GM21515 (cell line): ENCODE results near the gene ADAMTS16.

ENCODE experiments used
- ATAC-seq: cut with Tn5 transposase; IDR thresholded peaks from one replicate; pipeline ENCODE4 v1.9.1; 2021; ENCODE audit not compliant: unreplicated experiment

Gene ADAMTS16

GRCh38 chr5:5276951-5277517 is 136.9 kb downstream of the ADAMTS16 start:
- no peak for ATAC-seq

DNA sequence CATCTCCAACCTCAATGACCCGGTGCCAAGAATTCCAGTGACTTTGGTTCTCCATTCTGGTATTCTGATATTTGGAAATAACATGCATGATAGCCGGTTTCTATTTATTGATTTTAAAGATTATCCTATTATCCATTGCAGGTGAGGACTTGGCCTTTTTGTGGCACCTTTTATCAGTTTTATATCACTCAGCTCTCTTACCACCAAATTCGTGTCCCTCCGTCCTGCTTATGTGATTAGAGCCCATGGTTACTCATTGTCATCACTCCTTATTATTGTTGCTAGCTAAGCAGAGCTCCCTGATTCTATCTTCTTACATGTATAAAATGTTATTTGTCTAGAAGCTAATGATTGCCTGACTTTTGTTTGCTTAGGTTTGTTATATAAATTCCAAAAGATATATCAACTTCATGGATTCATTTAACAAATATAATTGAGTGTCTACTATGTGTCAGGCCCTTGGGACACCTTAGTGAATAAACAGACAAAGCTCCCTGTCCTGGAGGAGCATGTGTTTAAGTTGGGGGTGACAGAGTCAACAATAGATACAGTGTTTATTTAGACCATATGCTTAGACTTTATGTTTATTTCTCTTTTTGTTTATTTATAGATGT is 138.2 kb downstream of the ADAMTS16 start:
- ATAC-seq: no peak

- ATAC-seq: no peak
These were observed 138.8 kb downstream of the ADAMTS16 start for GRCh38 chr5:5278815-5279381.

- no peak for ATAC-seq
These were observed 145.8 kb downstream of the ADAMTS16 start for GRCh38 chr5:5285906-5286305.

- no peak for ATAC-seq
These were observed 147.3 kb downstream of the ADAMTS16 start for GRCh38 chr5:5287419-5287818.

- ATAC-seq: no peak
These were observed 148.1 kb downstream of the ADAMTS16 start for GRCh38 chr5:5288201-5288600.

DNA sequence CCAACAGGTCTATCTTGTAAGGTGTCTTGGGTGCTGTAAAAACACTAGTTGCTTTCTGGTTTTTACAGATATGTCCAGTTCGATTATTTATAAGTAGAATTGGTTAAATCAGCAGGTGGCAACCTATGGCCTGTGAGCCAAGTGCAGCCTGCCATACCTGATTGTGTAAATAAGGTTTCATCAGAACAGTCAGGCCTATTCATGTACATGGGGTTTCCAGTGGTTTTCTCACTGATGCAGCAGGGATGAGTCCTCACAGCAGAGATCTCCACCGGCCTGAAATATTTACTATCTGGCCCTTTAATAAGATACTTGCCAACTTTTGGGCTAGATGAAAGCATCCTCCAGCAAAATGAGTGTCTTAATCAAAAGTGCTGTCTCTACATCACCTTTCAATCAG is 149.4 kb downstream of the ADAMTS16 start:
- ATAC-seq: no peak

DNA sequence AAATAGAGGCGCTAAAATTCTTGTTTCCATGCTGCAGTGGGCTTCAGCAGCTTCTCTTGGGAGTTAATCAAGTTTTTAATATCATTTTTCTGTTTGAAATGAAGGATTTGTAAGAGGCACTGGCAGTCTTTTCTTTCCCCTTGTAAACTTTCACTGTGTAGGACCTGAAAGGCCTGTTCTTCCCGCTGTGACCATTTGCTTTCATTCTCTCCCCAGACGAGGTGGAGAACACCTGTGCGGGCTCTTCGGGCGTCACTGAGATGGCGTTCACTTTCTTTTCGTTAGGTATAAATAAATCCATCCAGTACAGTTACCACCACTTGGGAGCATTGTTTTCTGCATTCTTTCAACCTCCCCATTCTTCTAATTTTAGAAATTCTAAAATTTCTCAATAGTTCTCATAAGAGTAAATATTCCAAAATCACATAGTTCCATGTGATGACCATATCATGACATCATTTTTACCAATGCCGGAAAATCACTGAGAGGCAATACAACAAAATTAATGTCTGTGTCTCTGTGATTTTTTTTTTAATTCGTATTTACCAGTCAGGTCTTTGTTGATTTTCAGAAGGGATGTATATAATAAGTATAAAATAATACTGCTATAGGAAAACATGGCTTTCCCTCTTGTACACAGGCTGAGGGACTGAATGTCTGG is 150.7 kb downstream of the ADAMTS16 start:
- no peak for ATAC-seq

- no peak for ATAC-seq
These were observed 151.2 kb downstream of the ADAMTS16 start for GRCh38 chr5:5291357-5291756.

GRCh38 chr5:5293029-5293428 is 152.9 kb downstream of the ADAMTS16 start:
- no peak for ATAC-seq

GRCh38 chr5:5294429-5294828 is 154.3 kb downstream of the ADAMTS16 start:
- no peak for ATAC-seq

DNA sequence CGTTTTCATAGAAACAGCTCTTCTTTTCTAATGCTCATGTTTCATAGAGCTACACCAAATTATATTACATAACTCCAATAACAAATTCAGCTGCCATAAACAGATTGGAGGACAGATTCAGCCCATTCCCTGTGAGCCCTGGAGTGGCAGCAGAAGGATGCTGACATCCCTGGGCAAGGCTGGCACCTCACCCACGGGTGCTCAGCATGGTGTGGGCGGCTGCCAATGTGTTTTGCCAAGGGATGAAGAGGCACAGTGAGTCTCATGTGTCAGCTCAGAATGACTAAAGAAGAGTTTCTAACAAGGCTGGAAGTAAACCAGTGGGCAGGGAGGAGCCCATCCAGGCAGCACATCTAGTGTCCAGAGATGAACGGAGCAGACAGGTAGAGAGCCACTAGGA is 155.2 kb downstream of the ADAMTS16 start:
- ATAC-seq: no peak

DNA sequence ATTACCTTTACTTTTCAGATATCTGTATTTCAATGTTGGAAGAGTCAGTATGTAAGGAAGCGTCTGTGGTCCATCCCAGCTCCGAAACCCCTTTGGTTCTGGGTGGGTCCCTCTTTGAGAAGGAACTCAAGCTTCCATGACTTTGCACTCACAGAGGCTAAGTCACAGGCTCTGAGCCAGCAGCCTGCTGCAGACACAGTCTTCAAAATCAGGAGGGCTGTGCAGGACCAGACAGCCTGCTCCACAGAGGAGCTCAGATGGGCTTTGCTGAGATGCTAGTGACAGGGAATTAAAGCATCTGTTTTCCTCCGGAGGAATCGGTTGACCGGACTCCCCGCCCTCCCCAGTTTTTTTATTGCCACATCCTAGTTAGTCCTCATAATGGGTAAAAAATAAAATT is 155.9 kb downstream of the ADAMTS16 start:
- ATAC-seq: no peak

- ATAC-seq: no peak
These were observed 157.4 kb downstream of the ADAMTS16 start for GRCh38 chr5:5297432-5298067.

DNA sequence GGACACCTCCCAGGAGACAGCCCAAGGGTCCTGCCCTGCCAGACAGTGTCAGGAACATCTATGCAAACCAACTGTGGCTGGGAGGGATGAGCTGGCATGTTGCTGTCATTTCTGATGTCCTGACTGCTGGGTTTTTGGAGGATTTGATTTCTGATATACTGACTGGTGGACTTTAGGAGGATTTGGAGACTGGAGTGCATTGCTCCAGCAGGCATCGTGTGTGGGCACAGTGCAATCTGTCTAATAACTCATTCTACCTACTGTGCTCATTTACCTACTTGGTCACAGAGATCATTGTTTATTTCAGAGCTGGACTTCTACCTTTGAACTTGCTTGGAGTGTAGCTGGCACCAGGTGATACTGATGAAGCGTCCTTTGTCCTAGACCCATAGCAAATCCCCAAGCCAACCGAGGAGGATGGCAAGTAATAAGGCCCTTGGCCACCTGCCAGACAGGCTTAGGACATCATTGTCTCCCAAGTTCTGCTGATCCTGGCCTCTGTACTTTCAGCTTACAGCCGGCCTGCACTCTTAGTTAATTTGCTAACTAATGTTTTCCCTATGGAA is 158.0 kb downstream of the ADAMTS16 start:
- ATAC-seq: no peak

DNA sequence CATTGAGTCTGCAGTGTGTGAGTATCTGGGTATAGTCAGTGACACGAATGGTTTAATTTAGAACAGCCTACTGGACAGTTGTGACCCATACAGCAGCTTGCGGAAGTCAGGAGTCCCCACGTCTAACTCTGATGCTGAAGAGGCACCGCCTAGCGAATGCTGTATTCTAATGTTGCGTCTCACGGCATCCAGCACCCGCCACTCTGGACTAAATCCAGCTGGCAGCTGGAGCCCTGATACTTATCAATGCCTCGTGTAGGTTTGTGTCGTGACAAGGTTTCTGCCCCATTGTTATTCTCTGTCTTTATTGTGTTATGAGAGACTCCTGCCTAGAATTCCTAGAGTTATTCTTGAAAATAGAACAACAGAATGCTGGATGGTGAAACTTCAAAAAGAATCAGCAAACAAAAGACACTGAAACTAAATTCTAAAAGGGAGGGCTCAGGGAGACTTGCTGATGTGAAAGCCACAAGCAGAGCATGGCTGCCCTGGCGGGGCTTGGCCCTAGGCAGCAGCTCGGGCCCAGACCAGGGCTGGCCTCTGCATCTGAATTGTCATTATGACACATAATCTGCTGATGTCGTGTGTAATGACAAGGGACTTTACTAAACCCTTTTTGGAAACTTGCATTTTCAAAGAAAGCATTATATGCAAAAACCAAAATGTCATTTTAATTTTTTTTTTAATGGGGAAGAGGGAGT is 158.9 kb downstream of the ADAMTS16 start:
- no peak for ATAC-seq

GRCh38 chr5:5301176-5301575 is 161.0 kb downstream of the ADAMTS16 start:
- no peak for ATAC-seq

- ATAC-seq: no peak
These were observed 162.1 kb downstream of the ADAMTS16 start for GRCh38 chr5:5302201-5302600.

DNA sequence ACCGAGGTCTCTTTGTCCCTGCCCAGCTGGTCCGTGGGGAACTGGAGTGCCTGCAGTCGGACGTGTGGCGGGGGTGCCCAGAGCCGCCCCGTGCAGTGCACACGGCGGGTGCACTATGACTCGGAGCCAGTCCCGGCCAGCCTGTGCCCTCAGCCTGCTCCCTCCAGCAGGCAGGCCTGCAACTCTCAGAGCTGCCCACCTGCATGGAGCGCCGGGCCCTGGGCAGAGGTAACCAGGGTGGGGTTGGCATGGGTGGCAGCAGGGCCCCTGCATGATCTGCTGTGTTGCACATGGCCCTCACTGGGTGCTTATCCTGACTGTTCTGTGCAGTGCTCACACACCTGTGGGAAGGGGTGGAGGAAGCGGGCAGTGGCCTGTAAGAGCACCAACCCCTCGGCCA is 163.1 kb downstream of the ADAMTS16 start:
- no peak for ATAC-seq

GRCh38 chr5:5304361-5305020 is 164.4 kb downstream of the ADAMTS16 start:
- no peak for ATAC-seq
